HepG2 (cell line): Measurements from ENCODE around the gene CRLF1. TPM values are rescaled to one million over a fixed set of nuclear protein-coding genes. Genes with fewer than 3 reads are reported as not detected.
A peak's percentile ranks its signal among the peaks of the same experiment; 100 is the strongest.

Experiments
- EED ChIP-seq: sonication (generic); formaldehyde crosslinking; IDR thresholded peaks from 2 replicates; pipeline ENCODE4 v1.5.0; 2020; ENCODE audit warnings: mild to moderate bottlenecking, missing genetic modification reagents
- FOXA3 ChIP-seq: IDR thresholded peaks from 2 replicates; pipeline ENCODE4 v1.6.1; 2016; ENCODE audit warnings: missing genetic modification reagents, missing compliant biosample characterization
- HDAC2 ChIP-seq: sonication (generic); formaldehyde crosslinking; IDR thresholded peaks from 2 replicates; pipeline ENCODE4 v1.4.0; 2020; ENCODE audit warnings: missing genetic modification reagents
- NFE2 ChIP-seq: sonication (generic); formaldehyde crosslinking; IDR thresholded peaks from 2 replicates; pipeline ENCODE4 v1.4.0; 2020; ENCODE audit warnings: missing genetic modification reagents
- NFE2L1 ChIP-seq: sonication (generic); formaldehyde crosslinking; IDR thresholded peaks from 2 replicates; pipeline ENCODE4 v1.4.0; 2020; ENCODE audit warnings: missing genetic modification reagents, mild to moderate bottlenecking, borderline replicate concordance
- RFXAP ChIP-seq: sonication (generic); formaldehyde crosslinking; IDR thresholded peaks from 2 replicates; pipeline ENCODE4 v1.4.0; 2020; ENCODE audit warnings: missing genetic modification reagents, borderline replicate concordance
- RXRA ChIP-seq: sonication (generic); formaldehyde crosslinking; IDR thresholded peaks from 2 replicates; pipeline ENCODE4 v1.5.1; 2020; ENCODE audit warnings: missing genetic modification reagents
- SRSF4 ChIP-seq: fragments of 200-400 bp; formaldehyde crosslinking; IDR thresholded peaks from one replicate; pipeline ENCODE4 v1.6.1; 2018; ENCODE audit warnings: mild to moderate bottlenecking, low read depth, low read length, moderate library complexity; ENCODE audit not compliant: poor library complexity, severe bottlenecking
- TEAD2 ChIP-seq: sonication (generic); formaldehyde crosslinking; IDR thresholded peaks from 2 replicates; pipeline ENCODE4 v1.9.0; 2021; ENCODE audit warnings: missing genetic modification reagents
- TFDP2 ChIP-seq: sonication (generic); formaldehyde crosslinking; IDR thresholded peaks from 2 replicates; pipeline ENCODE4 v1.4.0; 2020; ENCODE audit warnings: missing genetic modification reagents
- TSC22D2 ChIP-seq: sonication (generic); formaldehyde crosslinking; IDR thresholded peaks from 2 replicates; pipeline ENCODE4 v1.5.1; 2020; ENCODE audit warnings: missing genetic modification reagents, mild to moderate bottlenecking, borderline replicate concordance
- ZBTB1 ChIP-seq: sonication (generic); formaldehyde crosslinking; IDR thresholded peaks from 2 replicates; pipeline ENCODE4 v1.4.0; 2020; ENCODE audit warnings: missing genetic modification reagents, borderline replicate concordance
- ZBTB44 ChIP-seq: sonication (generic); formaldehyde crosslinking; IDR thresholded peaks from 2 replicates; pipeline ENCODE4 v1.4.0; 2020; ENCODE audit warnings: missing genetic modification reagents
- ZFAT ChIP-seq: sonication (generic); formaldehyde crosslinking; conservative IDR thresholded peaks from 2 replicates; pipeline ENCODE4 v1.8.1; 2023; ENCODE audit warnings: missing genetic modification reagents, inconsistent platforms
- ZIK1 ChIP-seq: sonication (generic); formaldehyde crosslinking; IDR thresholded peaks from 2 replicates; pipeline ENCODE4 v1.5.0; 2020; ENCODE audit warnings: mild to moderate bottlenecking, low read depth, missing genetic modification reagents, borderline replicate concordance
- ZNF317 ChIP-seq: sonication (generic); formaldehyde crosslinking; IDR thresholded peaks from 2 replicates; pipeline ENCODE4 v1.5.0; 2020; ENCODE audit warnings: mild to moderate bottlenecking, missing genetic modification reagents
- ZNF431 ChIP-seq: sonication (generic); formaldehyde crosslinking; IDR thresholded peaks from 2 replicates; pipeline ENCODE4 v1.9.0; 2022; ENCODE audit warnings: missing genetic modification reagents, low read depth, mild to moderate bottlenecking, borderline replicate concordance
- polyA plus RNA-seq, 8 experiments: library from polyadenylated mRNA; depleted of rRNA in 3 of 8; stranded (reverse) in 7 of 8; unstranded in 1 of 8; fragments of >200 nt; fragmentation: Illumina TruSeq in 4 of 8; extraction: Trizol in 4 of 8; gene quantifications; 2 replicates each; pipeline versions ENCODE4 v1.2.1 to v1.2.3, GENCODE V29; 2011 to 2016; ENCODE audit warnings: low read depth in 4 of 8, missing spikeins in 1 of 8, mixed read lengths in 1 of 8; ENCODE audit not compliant: insufficient read depth in 1 of 8
- total RNA-seq, 5 experiments: library from RNA; depleted of rRNA; stranded (reverse); fragments of >200 nt; fragmentation: Illumina TruSeq; extraction: Trizol; gene quantifications; 2 replicates each; pipeline ENCODE4 v1.2.3, GENCODE V29; 2016; ENCODE audit warnings: low read depth in 1 of 5
- TF ChIP-seq, protein P1 (sequence below): sonication (generic); formaldehyde crosslinking; IDR thresholded peaks from 2 replicates; pipeline ENCODE4 v1.5.0; 2020; ENCODE audit warnings: missing genetic modification reagents
- TF ChIP-seq, protein P2 (sequence below): sonication (generic); formaldehyde crosslinking; IDR thresholded peaks from 2 replicates; pipeline ENCODE4 v1.5.0; 2020; ENCODE audit warnings: missing genetic modification reagents
- TF ChIP-seq, protein P3 (sequence below): sonication (generic); formaldehyde crosslinking; conservative IDR thresholded peaks from 2 replicates; pipeline ENCODE4 v1.8.0; 2022; ENCODE audit warnings: mild to moderate bottlenecking, moderate library complexity, missing genetic modification reagents
- TF ChIP-seq, protein P4 (sequence below): sonication (generic); IDR thresholded peaks from 2 replicates; pipeline ENCODE4 v1.6.1; 2016; ENCODE audit warnings: low read depth, borderline replicate concordance

CRLF1 gene
- total and polyA plus RNA-seq, 2 of the 13 experiments (the other 11 are each of a cell fraction or from before 2014, with no cell fraction given), result 217 to 296 TPM

DNA sequence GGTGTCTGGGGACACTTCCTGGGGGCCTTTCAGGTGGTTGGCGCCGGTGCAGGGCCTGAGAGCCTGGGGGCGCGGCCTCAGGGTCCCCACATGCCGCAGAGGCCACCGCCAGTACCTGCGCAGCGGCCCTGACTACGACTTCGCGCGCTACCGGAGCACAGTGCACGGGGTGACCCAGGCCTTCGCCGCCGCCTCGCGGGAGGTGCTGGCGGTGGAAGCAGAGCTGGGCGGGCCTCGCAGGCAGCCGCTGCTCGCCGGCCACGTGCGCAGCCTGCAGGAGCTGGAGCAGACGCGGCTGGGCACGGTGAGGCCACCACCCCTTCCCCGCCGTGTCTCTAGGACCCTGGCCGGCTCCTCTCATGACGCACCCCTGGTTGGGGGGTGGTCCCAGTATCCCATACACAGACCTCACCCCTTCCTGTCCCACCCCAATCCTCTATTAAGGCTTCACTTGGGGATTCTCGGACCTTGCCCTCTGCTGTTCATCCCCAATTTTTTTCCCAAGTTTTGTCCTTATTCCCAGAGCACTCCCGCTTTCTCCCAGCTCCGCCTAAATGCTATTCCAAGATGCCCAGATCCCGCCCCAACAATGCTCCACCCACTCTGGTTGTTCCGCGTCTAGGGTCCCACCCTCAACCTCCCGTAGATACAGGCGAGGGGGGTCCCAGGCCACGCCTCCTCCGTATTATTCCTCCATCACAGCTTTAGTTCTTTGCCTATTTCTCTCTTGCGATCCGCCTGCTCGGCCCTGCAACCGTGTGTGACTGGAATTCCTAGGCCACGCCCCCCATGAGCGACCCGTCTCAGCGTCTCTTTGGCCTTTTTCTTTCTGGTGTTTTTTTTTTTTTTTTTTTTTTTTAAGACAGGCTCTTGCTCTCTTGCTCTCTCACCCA lies 17.0 kb downstream of the CRLF1 start (continued):
- TF ChIP-seq NFE2L1 (CRISPR knock-in tag) (peak; percentile 76; the same call in 1 of the 2 replicates), EED (CRISPR knock-in tag) (peak; percentile 93), ZIK1 (CRISPR knock-in tag) (peak; percentile 96), RFXAP (CRISPR knock-in tag) (peak; percentile 88; the same call in 1 of the 2 replicates), SRSF4 (no peak), TEAD2 (CRISPR knock-in tag) (peak; percentile 98), TFDP2 (CRISPR knock-in tag) (peak; percentile 92), HDAC2 (no peak), NFE2 (CRISPR knock-in tag) (no peak), TSC22D2 (peak; percentile 91; the same call in 1 of the 2 replicates), ZNF317 (peak; percentile 66; the same call in 1 of the 2 replicates), ZBTB44 (CRISPR knock-in tag) (0 out of 2 replicates have a peak, but pooled peaks have one; percentile 57), RXRA (CRISPR knock-in tag) (no peak), FOXA3 (CRISPR knock-in tag) (peak; percentile 39; the same call in 1 of the 2 replicates), ZFAT (CRISPR knock-in tag) (peak; percentile 89), ZBTB1 (CRISPR knock-in tag) (no peak), ZNF431 (CRISPR knock-in tag) (0 out of 2 replicates have a peak, but pooled peaks have one; percentile 64)
- TF ChIP-seq, protein P1, sequence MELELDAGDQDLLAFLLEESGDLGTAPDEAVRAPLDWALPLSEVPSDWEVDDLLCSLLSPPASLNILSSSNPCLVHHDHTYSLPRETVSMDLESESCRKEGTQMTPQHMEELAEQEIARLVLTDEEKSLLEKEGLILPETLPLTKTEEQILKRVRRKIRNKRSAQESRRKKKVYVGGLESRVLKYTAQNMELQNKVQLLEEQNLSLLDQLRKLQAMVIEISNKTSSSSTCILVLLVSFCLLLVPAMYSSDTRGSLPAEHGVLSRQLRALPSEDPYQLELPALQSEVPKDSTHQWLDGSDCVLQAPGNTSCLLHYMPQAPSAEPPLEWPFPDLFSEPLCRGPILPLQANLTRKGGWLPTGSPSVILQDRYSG, result peak; percentile 91
- TF ChIP-seq, protein P2, sequence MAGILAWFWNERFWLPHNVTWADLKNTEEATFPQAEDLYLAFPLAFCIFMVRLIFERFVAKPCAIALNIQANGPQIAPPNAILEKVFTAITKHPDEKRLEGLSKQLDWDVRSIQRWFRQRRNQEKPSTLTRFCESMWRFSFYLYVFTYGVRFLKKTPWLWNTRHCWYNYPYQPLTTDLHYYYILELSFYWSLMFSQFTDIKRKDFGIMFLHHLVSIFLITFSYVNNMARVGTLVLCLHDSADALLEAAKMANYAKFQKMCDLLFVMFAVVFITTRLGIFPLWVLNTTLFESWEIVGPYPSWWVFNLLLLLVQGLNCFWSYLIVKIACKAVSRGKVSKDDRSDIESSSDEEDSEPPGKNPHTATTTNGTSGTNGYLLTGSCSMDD, result 0 out of 2 replicates have a peak, but pooled peaks have one; percentile 48
- TF ChIP-seq, protein P3, sequence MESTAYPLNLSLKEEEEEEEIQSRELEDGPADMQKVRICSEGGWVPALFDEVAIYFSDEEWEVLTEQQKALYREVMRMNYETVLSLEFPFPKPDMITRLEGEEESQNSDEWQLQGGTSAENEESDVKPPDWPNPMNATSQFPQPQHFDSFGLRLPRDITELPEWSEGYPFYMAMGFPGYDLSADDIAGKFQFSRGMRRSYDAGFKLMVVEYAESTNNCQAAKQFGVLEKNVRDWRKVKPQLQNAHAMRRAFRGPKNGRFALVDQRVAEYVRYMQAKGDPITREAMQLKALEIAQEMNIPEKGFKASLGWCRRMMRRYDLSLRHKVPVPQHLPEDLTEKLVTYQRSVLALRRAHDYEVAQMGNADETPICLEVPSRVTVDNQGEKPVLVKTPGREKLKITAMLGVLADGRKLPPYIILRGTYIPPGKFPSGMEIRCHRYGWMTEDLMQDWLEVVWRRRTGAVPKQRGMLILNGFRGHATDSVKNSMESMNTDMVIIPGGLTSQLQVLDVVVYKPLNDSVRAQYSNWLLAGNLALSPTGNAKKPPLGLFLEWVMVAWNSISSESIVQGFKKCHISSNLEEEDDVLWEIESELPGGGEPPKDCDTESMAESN (CRISPR knock-in tag), result peak; percentile 95; the same call in 1 of the 2 replicates
- TF ChIP-seq, protein P4, sequence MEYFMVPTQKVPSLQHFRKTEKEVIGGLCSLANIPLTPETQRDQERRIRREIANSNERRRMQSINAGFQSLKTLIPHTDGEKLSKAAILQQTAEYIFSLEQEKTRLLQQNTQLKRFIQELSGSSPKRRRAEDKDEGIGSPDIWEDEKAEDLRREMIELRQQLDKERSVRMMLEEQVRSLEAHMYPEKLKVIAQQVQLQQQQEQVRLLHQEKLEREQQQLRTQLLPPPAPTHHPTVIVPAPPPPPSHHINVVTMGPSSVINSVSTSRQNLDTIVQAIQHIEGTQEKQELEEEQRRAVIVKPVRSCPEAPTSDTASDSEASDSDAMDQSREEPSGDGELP, result peak; percentile 10; the same call in 1 of the 2 replicates
